Astrocyte (in vitro differentiated cells and primary cell): ENCODE data around the gene NTN4. TPM values are rescaled to one million over a fixed set of nuclear protein-coding genes. Genes with fewer than 3 reads are reported as not detected.
A peak's percentile ranks its signal among the peaks of the same experiment; 100 is the strongest.

ENCODE experiments used
- DNase-seq: peaks from one replicate; pipeline ENCODE4 v3.0.0-alpha.2; 2010; ENCODE audit warnings: low read depth
- FAIRE-seq: peaks from 2 replicates; lab custom pipeline; 2011; peaks lifted over from hg19 to GRCh38; lab: Jason Lieb, UNC
- H2AFZ ChIP-seq: 2 replicates; pipeline ENCODE4 v1.6.0; 2012; ENCODE audit warnings: low read depth, low read length, inconsistent platforms
- H3K27ac ChIP-seq: 2 replicates; pipeline ENCODE4 v1.5.1; 2011; ENCODE audit warnings: low read depth, low read length, inconsistent platforms
- H3K27me3 ChIP-seq: 2 replicates; pipeline ENCODE4 v1.6.0; 2011; ENCODE audit warnings: low read length, inconsistent platforms; ENCODE audit not compliant: insufficient read depth
- H3K36me3 ChIP-seq: 2 replicates; pipeline ENCODE4 v1.5.1; 2011; ENCODE audit warnings: low read length, inconsistent platforms; ENCODE audit not compliant: insufficient read depth
- H3K4me1 ChIP-seq: 2 replicates; pipeline ENCODE4 v1.5.1; 2011; ENCODE audit warnings: low read length, inconsistent platforms; ENCODE audit not compliant: insufficient read depth
- H3K4me2 ChIP-seq: 2 replicates; pipeline ENCODE4 v1.6.0; 2012; ENCODE audit warnings: low read length, inconsistent platforms
- H3K4me3 ChIP-seq: 2 replicates; pipeline ENCODE4 v1.5.1; 2011; ENCODE audit warnings: low read depth, mild to moderate bottlenecking, low read length, inconsistent platforms; ENCODE audit not compliant: insufficient read depth
- H3K79me2 ChIP-seq: 2 replicates; pipeline ENCODE4 v1.6.0; 2012; ENCODE audit warnings: mild to moderate bottlenecking, low read length, inconsistent platforms; ENCODE audit not compliant: insufficient read depth
- H3K9ac ChIP-seq: 2 replicates; pipeline ENCODE4 v1.6.0; 2012; ENCODE audit warnings: mild to moderate bottlenecking, low read length, inconsistent platforms
- H3K9me3 ChIP-seq: 2 replicates; pipeline ENCODE4 v1.5.1; 2012; ENCODE audit warnings: low read depth, mild to moderate bottlenecking, low read length, inconsistent platforms; ENCODE audit not compliant: insufficient read depth
- H4K20me1 ChIP-seq: 2 replicates; pipeline ENCODE4 v1.6.0; 2012; ENCODE audit warnings: low read length, inconsistent platforms; ENCODE audit not compliant: insufficient read depth
- H3K27ac Mint-ChIP-seq: one replicate; pipeline ENCODE4 v1.8.0; 2021; ENCODE audit warnings: mild to moderate bottlenecking, mixed read lengths; ENCODE audit not compliant: unreplicated experiment
- H3K27me3 Mint-ChIP-seq: one replicate; pipeline ENCODE4 v1.8.0; 2021; ENCODE audit warnings: low read depth, mixed read lengths; ENCODE audit not compliant: unreplicated experiment
- H3K36me3 Mint-ChIP-seq: one replicate; pipeline ENCODE4 v1.8.0; 2021; ENCODE audit warnings: low read depth, mixed read lengths; ENCODE audit not compliant: unreplicated experiment
- H3K4me1 Mint-ChIP-seq: one replicate; pipeline ENCODE4 v1.8.0; 2021; ENCODE audit warnings: low read depth, mixed read lengths; ENCODE audit not compliant: unreplicated experiment
- H3K4me3 Mint-ChIP-seq: one replicate; pipeline ENCODE4 v1.8.0; 2021; ENCODE audit warnings: mild to moderate bottlenecking, moderate library complexity, mixed read lengths; ENCODE audit not compliant: unreplicated experiment
- H3K9me3 Mint-ChIP-seq: one replicate; pipeline ENCODE4 v1.8.0; 2021; ENCODE audit warnings: mild to moderate bottlenecking, mixed read lengths; ENCODE audit not compliant: unreplicated experiment
- CTCF ChIP-seq: IDR thresholded peaks from 2 replicates; pipeline ENCODE4 v1.5.1; 2011; ENCODE audit warnings: low read depth, mild to moderate bottlenecking, inconsistent platforms, low read length, moderate library complexity; ENCODE audit not compliant: insufficient read depth
- EZH2 ChIP-seq: IDR thresholded peaks from 2 replicates; pipeline ENCODE4 v1.6.1; 2012; ENCODE audit warnings: mild to moderate bottlenecking, low read length, inconsistent platforms; ENCODE audit not compliant: insufficient read depth
- total RNA-seq: library from RNA; stranded (reverse); gene quantifications from 2 replicates; pipeline ENCODE4 v1.2.1, GENCODE V29; 2021

NTN4 gene
- total RNA-seq, 1 donor from 2014 or later = 28.9 TPM

GRCh38 chr12:95608252-95609033 is 182.1 kb downstream of the NTN4 start:
- H3K27ac ChIP-seq = peak overlapping the region; percentile 79
- Mint-ChIP-seq H3K4me3 (no peak overlapping the region), H3K27me3 (no peaks in the 10 kb centered on the region), H3K9me3 (no peaks in the 10 kb centered on the region), H3K4me1 (peaks cover 7% of the 10 kb centered on the region), H3K27ac (no peak overlapping the region), H3K36me3 (no peaks in the 10 kb centered on the region)
- no peak overlapping the region for H3K4me3 ChIP-seq
- no peaks in the 10 kb centered on the region for H3K9me3 ChIP-seq
- H3K79me2 ChIP-seq = no peaks in the 10 kb centered on the region
- H3K27me3 ChIP-seq = no peaks in the 10 kb centered on the region
- no peaks in the 10 kb centered on the region for H3K36me3 ChIP-seq
- TF ChIP-seq EZH2 (no peak), CTCF (no peak)
- H3K4me2 ChIP-seq = peak overlapping the region; percentile 18
- peaks cover 34% of the 10 kb centered on the region for H3K4me1 ChIP-seq
- H2AFZ ChIP-seq = no peak overlapping the region
- FAIRE-seq (no peak), DNase-seq (peak; percentile 95)
- H3K9ac ChIP-seq = peak overlapping the region; percentile 70
- H4K20me1 ChIP-seq = no peaks in the 10 kb centered on the region

Other genes starting within 250 kb of the NTN4 start
- gene USP44, start 239.3 kb downstream of the NTN4 start, total RNA-seq = 4.3 and 5.4 TPM in 2 replicates
- 23.1 and 24.9 TPM in 2 replicates for gene SNRPF, start 68.2 kb upstream of the NTN4 start, total RNA-seq
- gene CCDC38, start 151.8 kb upstream of the NTN4 start, total RNA-seq = 0.07 TPM in 1 of 2 replicates, not detected in the other
- gene AMDHD1, start 152.6 kb upstream of the NTN4 start, total RNA-seq = 0.52 and 0.62 TPM in 2 replicates
- gene HAL, start 205.6 kb upstream of the NTN4 start, total RNA-seq = 0.10 and 0.20 TPM in 2 replicates
- gene LTA4H, start 244.8 kb upstream of the NTN4 start, total RNA-seq = 63.7 and 67.6 TPM in 2 replicates